H9 (cell line): ENCODE measurements around the gene IGFBP3. TPM values are rescaled to one million over a fixed set of nuclear protein-coding genes. Genes with fewer than 3 reads are reported as not detected.

Source experiments
- DNase-seq: peaks from one replicate; pipeline ENCODE4 v3.0.0-alpha.2; 2017
- H2AFZ ChIP-seq: one replicate; pipeline ENCODE4 v1.6.1; 2013; ENCODE audit warnings: mild to moderate bottlenecking, low read length, control low read depth, moderate library complexity
- H2AK5ac ChIP-seq: 2 replicates; pipeline ENCODE4 v1.6.1; 2013; ENCODE audit warnings: low read length, control low read depth, mixed read lengths; ENCODE audit not compliant: insufficient read length
- H2BK120ac ChIP-seq: one replicate; pipeline ENCODE4 v1.6.1; 2013; ENCODE audit warnings: low read depth, mild to moderate bottlenecking, low read length, control low read depth, inconsistent platforms; ENCODE audit not compliant: poor library complexity, severe bottlenecking
- H2BK12ac ChIP-seq: 2 replicates; pipeline ENCODE4 v1.6.1; 2013; ENCODE audit warnings: low read length, control low read depth, mixed read lengths, low read depth; ENCODE audit not compliant: insufficient read length
- H2BK15ac ChIP-seq: 2 replicates; pipeline ENCODE4 v1.6.1; 2013; ENCODE audit warnings: low read depth, low read length, control low read depth
- H2BK20ac ChIP-seq: one replicate; pipeline ENCODE4 v1.6.1; 2013; ENCODE audit warnings: low read depth, mild to moderate bottlenecking, low read length, control low read depth, inconsistent platforms; ENCODE audit not compliant: poor library complexity, severe bottlenecking
- H2BK5ac ChIP-seq: 2 replicates; pipeline ENCODE4 v1.6.1; 2013; ENCODE audit warnings: low read length, control low read depth, mixed read lengths; ENCODE audit not compliant: insufficient read length
- H3K14ac ChIP-seq: 2 replicates; pipeline ENCODE4 v1.6.1; 2013; ENCODE audit warnings: low read length, control low read depth; ENCODE audit not compliant: insufficient read depth
- H3K18ac ChIP-seq: 2 replicates; pipeline ENCODE4 v1.6.1; 2013; ENCODE audit warnings: low read depth, mild to moderate bottlenecking, mixed read lengths, low read length, control low read depth; ENCODE audit not compliant: insufficient read length
- H3K23ac ChIP-seq: 2 replicates; pipeline ENCODE4 v1.6.1; 2013; ENCODE audit warnings: low read length, control low read depth, mixed read lengths, low read depth; ENCODE audit not compliant: insufficient read length
- H3K23me2 ChIP-seq: 2 replicates; pipeline ENCODE4 v1.6.1; 2013; ENCODE audit warnings: low read depth, mild to moderate bottlenecking, mixed read lengths, low read length, control low read depth; ENCODE audit not compliant: insufficient read length, poor library complexity, severe bottlenecking
- H3K27ac ChIP-seq: 2 replicates; pipeline ENCODE4 v1.5.1; 2013; ENCODE audit warnings: low read length, control low read depth, mixed read lengths, low read depth; ENCODE audit not compliant: insufficient read length
- H3K27me3 ChIP-seq: 2 replicates; pipeline ENCODE4 v1.6.1; 2013; ENCODE audit warnings: low read length, control low read depth, inconsistent platforms; ENCODE audit not compliant: insufficient read depth
- H3K4ac ChIP-seq: 2 replicates; pipeline ENCODE4 v1.6.1; 2013; ENCODE audit warnings: low read depth, mild to moderate bottlenecking, control low read depth, inconsistent platforms, low read length, moderate library complexity
- H3K4me1 ChIP-seq: 2 replicates; pipeline ENCODE4 v1.6.1; 2013; ENCODE audit warnings: low read length, control low read depth, inconsistent platforms; ENCODE audit not compliant: insufficient read depth
- H3K4me2 ChIP-seq: 2 replicates; pipeline ENCODE4 v1.6.1; 2013; ENCODE audit warnings: low read length, control low read depth, mixed read lengths; ENCODE audit not compliant: insufficient read length, insufficient read depth
- H3K56ac ChIP-seq: 2 replicates; pipeline ENCODE4 v1.6.1; 2013; ENCODE audit warnings: low read depth, mild to moderate bottlenecking, mixed read lengths, low read length, control low read depth; ENCODE audit not compliant: insufficient read length
- H3K79me1 ChIP-seq: 2 replicates; pipeline ENCODE4 v1.6.1; 2013; ENCODE audit warnings: low read depth, mild to moderate bottlenecking, moderate library complexity, low read length, control low read depth, inconsistent platforms; ENCODE audit not compliant: insufficient read depth, poor library complexity, severe bottlenecking
- H3K79me2 ChIP-seq: 2 replicates; pipeline ENCODE4 v1.6.1; 2013; ENCODE audit warnings: low read length, control low read depth, inconsistent platforms; ENCODE audit not compliant: insufficient read depth
- H3K9ac ChIP-seq: 2 replicates; pipeline ENCODE4 v1.6.1; 2013; ENCODE audit warnings: low read length, control low read depth, mixed read lengths; ENCODE audit not compliant: insufficient read length; ENCODE audit errors: extremely low read depth
- H3K9me3 ChIP-seq: one replicate; pipeline ENCODE4 v1.6.1; 2013; ENCODE audit warnings: low read depth, low read length, inconsistent platforms; ENCODE audit not compliant: control insufficient read depth
- H3T11ph ChIP-seq: one replicate; pipeline ENCODE4 v1.6.1; 2013; ENCODE audit warnings: mild to moderate bottlenecking, low read length, control low read depth, inconsistent platforms
- H4K20me1 ChIP-seq: one replicate; pipeline ENCODE4 v1.6.1; 2013; ENCODE audit not compliant: control insufficient read depth, insufficient read length, insufficient read depth
- H4K5ac ChIP-seq: 2 replicates; pipeline ENCODE4 v1.6.1; 2013; ENCODE audit warnings: low read depth, mild to moderate bottlenecking, mixed read lengths, low read length, control low read depth; ENCODE audit not compliant: insufficient read length
- H4K8ac ChIP-seq: replicated peaks from 2 replicates; pipeline ENCODE4 v1.6.1; 2013; ENCODE audit warnings: low read length, control low read depth, mixed read lengths, low read depth; ENCODE audit not compliant: insufficient read length
- H4K91ac ChIP-seq: 2 replicates; pipeline ENCODE4 v1.6.1; 2013; ENCODE audit warnings: low read depth, mild to moderate bottlenecking, moderate library complexity, mixed read lengths, low read length, control low read depth; ENCODE audit not compliant: insufficient read length
- H3K27ac Mint-ChIP-seq, 3 experiments: 2 replicates in 2 of 3; 3 replicates in 1 of 3; pipeline ENCODE4 v1.8.0; 2020 to 2021; ENCODE audit warnings: mixed read lengths in 3 of 3, mild to moderate bottlenecking in 1 of 3, moderate library complexity in 1 of 3
- H3K27me3 Mint-ChIP-seq: 2 replicates; pipeline ENCODE4 v1.8.0; 2021; ENCODE audit warnings: low read depth, mild to moderate bottlenecking, moderate library complexity, mixed read lengths
- H3K36me3 Mint-ChIP-seq, 3 experiments: 2 replicates in 2 of 3; 3 replicates in 1 of 3; pipeline ENCODE4 v1.8.0; 2020 to 2021; ENCODE audit warnings: low read depth in 3 of 3, mixed read lengths in 3 of 3; ENCODE audit not compliant: insufficient read depth in 1 of 3
- H3K4me1 Mint-ChIP-seq, 2 experiments: 2 replicates each; pipeline ENCODE4 v1.8.0; 2020; ENCODE audit warnings: mixed read lengths in 2 of 2
- H3K4me3 Mint-ChIP-seq, 2 experiments: 2 replicates in 1 of 2; 3 replicates in 1 of 2; pipeline ENCODE4 v1.8.0; 2020 to 2021; ENCODE audit warnings: mild to moderate bottlenecking in 2 of 2, mixed read lengths in 2 of 2, moderate library complexity in 1 of 2
- H3K9me3 Mint-ChIP-seq, 2 experiments: 2 replicates in 1 of 2; 3 replicates in 1 of 2; pipeline ENCODE4 v1.8.0; 2020; ENCODE audit warnings: mild to moderate bottlenecking in 2 of 2, mixed read lengths in 2 of 2, moderate library complexity in 1 of 2
- WGBS: extraction: QIAGEN DNeasy Blood & Tissue Kit; methylation state at CpG from one replicate; pipeline ENCODE4 v1.1.7; 2013; ENCODE audit warnings: missing lambda C conversion rate, low lambda C conversion rate, mixed read lengths; ENCODE audit not compliant: insufficient read length; ENCODE audit errors: extremely low coverage; 5-methylcytosine and 5-hydroxymethylcytosine counted together
- total RNA-seq: library from RNA; stranded (reverse); gene quantifications from 2 replicates; pipeline ENCODE4 v1.2.1, GENCODE V29; 2021
- TF ChIP-seq, protein P1 (sequence below): fragments of 200-600 bp; sonication (generic); conservative IDR thresholded peaks from 3 replicates; pipeline ENCODE4 v1.8.0; 2021; ENCODE audit warnings: antibody characterized with exemption, mild to moderate bottlenecking

The IGFBP3 gene
- total RNA-seq, 1 experiment from 2014 or later, result 10.0 TPM

GRCh38 chr7:45917658-45918057 is 3.4 kb downstream of the IGFBP3 start:
- Histone ChIP-seq H3T11ph (no peak overlapping the region), H2BK5ac (no peak overlapping the region), H4K8ac (no peak overlapping the region), H4K91ac (no peak overlapping the region), H2AFZ (no peak overlapping the region), H3K4me1 (no peaks in the 10 kb centered on the region), H4K5ac (no peak overlapping the region), H3K9ac (no peak overlapping the region), H2BK12ac (no peak overlapping the region), H3K23ac (no peak overlapping the region), H3K9me3 (no peaks in the 10 kb centered on the region), H4K20me1 (no peaks in the 10 kb centered on the region), H3K79me2 (no peaks in the 10 kb centered on the region), H3K18ac (no peak overlapping the region), H3K14ac (no peak overlapping the region), H3K4ac (no peak overlapping the region), H3K27ac (no peak overlapping the region), H2BK20ac (no peak overlapping the region), H3K79me1 (no peaks in the 10 kb centered on the region), H3K4me2 (peak overlapping the region; percentile 30), H3K27me3 (peaks cover 31% of the 10 kb centered on the region; the same call in 1 of the 2 replicates), H3K56ac (no peak overlapping the region), H2AK5ac (no peak overlapping the region), H2BK120ac (no peak overlapping the region), H3K23me2 (peaks cover 12% of the 10 kb centered on the region), H2BK15ac (no peak overlapping the region)
- no peak overlapping the region for H3K27ac Mint-ChIP-seq
- H3K4me3 Mint-ChIP-seq, result no peak overlapping the region
- peak; percentile 75 for DNase-seq
- peaks cover 0 to 18% (median 2%) of the 10 kb centered on the region in 3 experiments; a peak in 2 of 7 replicates for H3K36me3 Mint-ChIP-seq
- peaks cover 65% of the 10 kb centered on the region for H3K27me3 Mint-ChIP-seq
- no CpG with 5 or more reads among the region's 15 CpGs for WGBS
- H3K4me1 Mint-ChIP-seq, result peaks cover 15 to 27% of the 10 kb centered on the region in 2 experiments
- TF ChIP-seq, protein P1, sequence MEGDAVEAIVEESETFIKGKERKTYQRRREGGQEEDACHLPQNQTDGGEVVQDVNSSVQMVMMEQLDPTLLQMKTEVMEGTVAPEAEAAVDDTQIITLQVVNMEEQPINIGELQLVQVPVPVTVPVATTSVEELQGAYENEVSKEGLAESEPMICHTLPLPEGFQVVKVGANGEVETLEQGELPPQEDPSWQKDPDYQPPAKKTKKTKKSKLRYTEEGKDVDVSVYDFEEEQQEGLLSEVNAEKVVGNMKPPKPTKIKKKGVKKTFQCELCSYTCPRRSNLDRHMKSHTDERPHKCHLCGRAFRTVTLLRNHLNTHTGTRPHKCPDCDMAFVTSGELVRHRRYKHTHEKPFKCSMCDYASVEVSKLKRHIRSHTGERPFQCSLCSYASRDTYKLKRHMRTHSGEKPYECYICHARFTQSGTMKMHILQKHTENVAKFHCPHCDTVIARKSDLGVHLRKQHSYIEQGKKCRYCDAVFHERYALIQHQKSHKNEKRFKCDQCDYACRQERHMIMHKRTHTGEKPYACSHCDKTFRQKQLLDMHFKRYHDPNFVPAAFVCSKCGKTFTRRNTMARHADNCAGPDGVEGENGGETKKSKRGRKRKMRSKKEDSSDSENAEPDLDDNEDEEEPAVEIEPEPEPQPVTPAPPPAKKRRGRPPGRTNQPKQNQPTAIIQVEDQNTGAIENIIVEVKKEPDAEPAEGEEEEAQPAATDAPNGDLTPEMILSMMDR, result peak; percentile 93
- no peaks in the 10 kb centered on the region; a peak in 2 of 5 replicates for H3K9me3 Mint-ChIP-seq
